NCI-H2107 (cell line): ENCODE data around the gene CDH13.

Source experiments
- DNase-seq: peaks from one replicate; lab custom pipeline; 2025; lab: John Stamatoyannopoulos, UW

The CDH13 gene

GRCh38 chr16:83723901-83724300 is 1097.1 kb downstream of the CDH13 start:
- no peak for DNase-seq

- no peak for DNase-seq
Observed at GRCh38 chr16:83724585-83724984, 1097.8 kb downstream of the CDH13 start.

GRCh38 chr16:83725313-83725712 is 1098.5 kb downstream of the CDH13 start:
- no peak for DNase-seq

GRCh38 chr16:83727018-83727417 is 1100.2 kb downstream of the CDH13 start:
- no peak for DNase-seq

GRCh38 chr16:83727751-83728352 is 1101.1 kb downstream of the CDH13 start:
- DNase-seq, result no peak

GRCh38 chr16:83728492-83728891 is 1101.7 kb downstream of the CDH13 start:
- no peak for DNase-seq

GRCh38 chr16:83730812-83731211 is 1104.0 kb downstream of the CDH13 start:
- no peak for DNase-seq

GRCh38 chr16:83732536-83732935 is 1105.8 kb downstream of the CDH13 start:
- no peak for DNase-seq

- DNase-seq, result no peak
Observed at GRCh38 chr16:83733301-83733700, 1106.5 kb downstream of the CDH13 start.

GRCh38 chr16:83734136-83734535 is 1107.4 kb downstream of the CDH13 start:
- DNase-seq, result no peak

GRCh38 chr16:83737729-83738354 is 1111.1 kb downstream of the CDH13 start:
- no peak for DNase-seq

GRCh38 chr16:83738923-83739503 is 1112.2 kb downstream of the CDH13 start:
- no peak for DNase-seq

GRCh38 chr16:83742124-83742899 is 1115.5 kb downstream of the CDH13 start:
- no peak for DNase-seq

GRCh38 chr16:83743241-83743640 is 1116.5 kb downstream of the CDH13 start:
- no peak for DNase-seq

GRCh38 chr16:83743720-83744119 is 1117.0 kb downstream of the CDH13 start:
- DNase-seq, result no peak

GRCh38 chr16:83744441-83744981 is 1117.7 kb downstream of the CDH13 start:
- DNase-seq, result no peak

- no peak for DNase-seq
Observed at GRCh38 chr16:83746611-83747010, 1119.8 kb downstream of the CDH13 start.

GRCh38 chr16:83747936-83748335 is 1121.2 kb downstream of the CDH13 start:
- DNase-seq, result no peak

GRCh38 chr16:83755391-83755790 is 1128.6 kb downstream of the CDH13 start:
- DNase-seq, result no peak

- DNase-seq, result no peak
Observed at GRCh38 chr16:83762141-83762991, 1135.6 kb downstream of the CDH13 start.

GRCh38 chr16:83762992-83763358 is 1136.2 kb downstream of the CDH13 start:
- no peak for DNase-seq

- DNase-seq, result no peak
Observed at GRCh38 chr16:83768986-83769385, 1142.2 kb downstream of the CDH13 start.
